Mesendoderm (in vitro differentiated cells): ENCODE data around the gene OR10V1.
A peak's percentile ranks its signal among the peaks of the same experiment; 100 is the strongest.

ENCODE experiments used
- DNase-seq: peaks from one replicate; pipeline ENCODE4 v3.0.0; 2013
- H2AK5ac ChIP-seq: 2 replicates; pipeline ENCODE4 v1.6.1; 2013; ENCODE audit warnings: low read length, inconsistent platforms
- H2BK120ac ChIP-seq: 2 replicates; pipeline ENCODE4 v1.6.1; 2013; ENCODE audit warnings: low read depth, mild to moderate bottlenecking, low read length, moderate library complexity, mixed read lengths
- H2BK15ac ChIP-seq: replicated peaks from 2 replicates; pipeline ENCODE4 v1.6.1; 2013; ENCODE audit warnings: low read depth, mild to moderate bottlenecking, moderate library complexity
- H2BK5ac ChIP-seq: 2 replicates; pipeline ENCODE4 v1.6.1; 2013; ENCODE audit warnings: low read length, inconsistent platforms
- H3K18ac ChIP-seq: 2 replicates; pipeline ENCODE4 v1.6.1; 2013; ENCODE audit warnings: mild to moderate bottlenecking, low read length, mixed read lengths
- H3K23ac ChIP-seq: one replicate; pipeline ENCODE4 v1.6.1; 2013; ENCODE audit warnings: low read length
- H3K27ac ChIP-seq: 2 replicates; pipeline ENCODE4 v1.5.1; 2013; ENCODE audit warnings: low read depth, mild to moderate bottlenecking, inconsistent platforms, low read length, moderate library complexity
- H3K27me3 ChIP-seq: 2 replicates; pipeline ENCODE4 v1.6.1; 2013; ENCODE audit warnings: low read length, control low read depth, mild to moderate bottlenecking, inconsistent platforms; ENCODE audit not compliant: insufficient read depth, poor library complexity
- H3K36me3 ChIP-seq: 2 replicates; pipeline ENCODE4 v1.6.1; 2013; ENCODE audit warnings: low read length, inconsistent platforms; ENCODE audit not compliant: control insufficient read depth, insufficient read depth
- H3K4ac ChIP-seq: one replicate; pipeline ENCODE4 v1.6.1; 2013; ENCODE audit warnings: low read depth, mild to moderate bottlenecking, low read length, moderate library complexity
- H3K4me1 ChIP-seq: 2 replicates; pipeline ENCODE4 v1.6.1; 2013; ENCODE audit warnings: low read depth, low read length, inconsistent platforms; ENCODE audit not compliant: control insufficient read depth
- H3K4me2 ChIP-seq: 2 replicates; pipeline ENCODE4 v1.6.1; 2013; ENCODE audit warnings: low read length
- H3K4me3 ChIP-seq: 2 replicates; pipeline ENCODE4 v1.5.1; 2013; ENCODE audit warnings: mild to moderate bottlenecking, low read length
- H3K56ac ChIP-seq: one replicate; pipeline ENCODE4 v1.6.1; 2013; ENCODE audit warnings: low read length
- H3K79me1 ChIP-seq: 2 replicates; pipeline ENCODE4 v1.6.1; 2013; ENCODE audit warnings: low read length, inconsistent platforms
- H3K79me2 ChIP-seq: 2 replicates; pipeline ENCODE4 v1.6.1; 2013; ENCODE audit warnings: mild to moderate bottlenecking, low read length; ENCODE audit not compliant: control insufficient read depth, insufficient read depth
- H3K9ac ChIP-seq: 2 replicates; pipeline ENCODE4 v1.6.1; 2013; ENCODE audit warnings: low read length, inconsistent platforms
- H4K5ac ChIP-seq: one replicate; pipeline ENCODE4 v1.6.1; 2013; ENCODE audit warnings: low read length
- H4K8ac ChIP-seq: one replicate; pipeline ENCODE4 v1.6.1; 2013; ENCODE audit warnings: low read depth, mild to moderate bottlenecking, control low read depth, low read length, moderate library complexity
- WGBS: extraction: QIAGEN DNeasy Blood & Tissue Kit; methylation state at CpG from one replicate; pipeline ENCODE4 v1.1.7; 2013; ENCODE audit warnings: low lambda C conversion rate, missing lambda C conversion rate; ENCODE audit not compliant: insufficient coverage; ENCODE audit errors: extremely low coverage; 5-methylcytosine and 5-hydroxymethylcytosine counted together

OR10V1 gene

DNA sequence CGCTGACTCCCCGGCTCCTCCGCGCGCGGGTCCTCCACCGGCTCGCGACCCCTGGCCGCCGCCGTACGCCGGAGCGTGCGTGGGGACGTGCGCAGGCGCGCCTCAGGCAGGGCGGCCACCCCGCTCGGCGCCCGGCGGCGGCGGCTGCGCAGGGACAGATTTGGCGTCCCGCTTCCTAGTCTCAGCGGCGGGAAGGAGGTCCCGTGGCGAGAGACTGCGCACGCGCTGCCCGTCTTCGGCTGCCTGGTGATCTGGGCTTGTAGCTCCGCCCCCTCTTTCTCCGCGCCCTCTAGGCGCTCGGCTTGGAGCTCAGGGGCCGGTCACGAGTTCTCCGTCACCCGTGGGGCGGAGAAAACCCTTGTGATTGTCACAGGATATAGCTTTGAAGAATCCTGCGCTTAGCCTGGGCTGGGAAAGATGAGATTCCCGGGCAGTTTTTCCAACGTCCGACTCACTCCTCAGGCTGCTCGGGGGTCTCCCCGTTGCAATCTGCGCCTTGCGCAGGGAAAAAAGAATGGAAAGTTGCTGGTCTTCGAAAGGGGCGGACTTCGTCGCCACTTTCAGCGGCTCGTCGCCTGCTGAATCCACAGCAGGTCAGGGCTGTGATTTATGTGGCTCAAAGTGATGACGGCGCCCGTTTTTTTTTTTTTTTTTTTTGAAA, 44.6 kb downstream of the OR10V1 start, which contains the start of gene PATL1:
PATL1 (minus strand) TSS at position 88 of the 661 bp plus-strand sequence. CDS start 142 bp downstream, outside the sequence.
- no CpG with 5 or more reads among the region's 68 CpGs for WGBS

DNA sequence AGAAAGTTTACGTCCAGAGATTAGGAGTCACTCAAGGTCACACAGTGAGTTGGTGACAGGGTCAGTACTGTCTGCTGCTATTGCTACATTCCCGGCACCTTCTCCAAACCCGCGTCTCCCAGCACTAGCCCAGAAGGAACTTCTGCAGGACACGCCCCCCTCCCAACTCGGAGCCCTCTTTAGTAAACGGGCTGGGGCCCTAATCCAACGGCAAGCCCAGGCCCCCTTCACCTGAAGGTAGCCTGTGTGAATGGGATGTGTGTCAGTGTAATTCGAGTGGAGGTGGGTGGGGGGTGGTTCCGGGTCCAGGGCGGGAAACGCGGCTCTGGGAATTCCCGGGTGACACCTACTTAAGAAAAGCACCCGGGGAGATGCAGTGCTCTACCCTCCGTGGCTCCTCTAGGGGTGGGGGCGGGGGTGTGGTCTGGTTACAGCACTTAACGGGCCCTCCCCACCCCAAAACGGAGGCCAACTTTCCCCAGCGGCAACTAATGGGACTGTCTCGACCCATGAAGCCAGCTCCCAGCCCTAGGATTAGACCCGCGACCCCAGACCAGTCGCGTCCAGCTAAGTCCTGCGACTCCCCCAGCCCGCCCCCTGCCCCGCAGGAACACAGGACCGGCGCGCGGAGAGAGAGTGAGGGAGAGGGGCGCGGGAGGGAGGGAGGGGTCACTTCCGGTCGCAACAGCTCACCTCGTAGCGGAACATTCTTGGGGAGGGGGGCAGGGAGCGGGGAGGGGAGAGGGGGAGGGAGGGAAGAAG, 45.3 kb downstream of the OR10V1 start:
- Histone ChIP-seq H4K8ac (peak overlapping the region; percentile 99), H3K4ac (peak overlapping the region; percentile 94), H3K4me1 (peaks cover 2% of the 10 kb centered on the region), H3K18ac (peak overlapping the region; percentile 97), H3K4me3 (peak overlapping the region; percentile 71), H4K5ac (no peak overlapping the region), H2AK5ac (no peak overlapping the region), H2BK15ac (no peak overlapping the region), H3K36me3 (no peaks in the 10 kb centered on the region), H3K23ac (no peak overlapping the region), H3K79me1 (peaks cover 4% of the 10 kb centered on the region), H3K56ac (peak overlapping the region; percentile 90), H2BK120ac (no peak overlapping the region), H3K79me2 (peaks cover 6% of the 10 kb centered on the region), H3K9ac (peak overlapping the region; percentile 85), H2BK5ac (no peak overlapping the region), H3K4me2 (peak overlapping the region; percentile 51), H3K27ac (peak overlapping the region; percentile 94), H3K27me3 (no peaks in the 10 kb centered on the region)
- DNase-seq = peak; percentile 93
- no CpG with 5 or more reads among the region's 39 CpGs for WGBS

More for the DNA sequence above, 44.6 kb downstream of the OR10V1 start, which contains the start of gene PATL1:
- Histone ChIP-seq H3K27me3 (no peaks in the 10 kb centered on the region), H3K79me2 (peaks cover 6% of the 10 kb centered on the region), H3K56ac (peak within 1 kb of the TSS; percentile 90), H2BK5ac (peak within 1 kb of the TSS; percentile 83), H4K8ac (peak within 1 kb of the TSS; percentile 99), H2BK15ac (no peak within 1 kb of the TSS), H2AK5ac (no peak within 1 kb of the TSS), H3K9ac (peak within 1 kb of the TSS; percentile 95), H3K27ac (peak within 1 kb of the TSS; percentile 100), H3K4me2 (peak within 1 kb of the TSS; percentile 76), H3K4ac (peak within 1 kb of the TSS; percentile 94), H4K5ac (no peak within 1 kb of the TSS), H3K36me3 (no peaks in the 10 kb centered on the region), H2BK120ac (peak within 1 kb of the TSS; percentile 46), H3K18ac (peak within 1 kb of the TSS; percentile 97), H3K23ac (no peak within 1 kb of the TSS), H3K4me3 (peak within 1 kb of the TSS; percentile 88), H3K79me1 (peaks cover 4% of the 10 kb centered on the region), H3K4me1 (peaks cover 2% of the 10 kb centered on the region)
- peak; percentile 98 for DNase-seq

DNA sequence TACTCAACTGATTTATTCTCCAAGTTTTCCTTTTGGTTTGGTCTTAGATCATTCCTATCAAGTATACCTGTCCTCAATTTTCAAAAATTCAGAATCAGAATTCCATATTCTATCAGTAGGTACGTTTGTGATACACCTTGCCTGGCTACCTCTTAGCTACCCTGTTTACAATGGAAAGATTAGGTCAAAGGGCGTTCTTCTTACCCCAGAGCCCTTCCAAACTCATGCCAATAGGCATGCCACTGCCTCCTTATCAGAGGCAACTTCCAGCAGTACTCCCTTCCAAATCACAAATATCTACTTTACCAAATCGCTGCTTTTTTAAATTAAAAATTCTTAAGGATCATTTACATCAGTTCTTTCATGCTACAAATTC, 45.8 kb downstream of the OR10V1 start:
- Histone ChIP-seq H4K8ac (no peak overlapping the region), H2BK120ac (no peak overlapping the region), H3K4me3 (peak overlapping the region; percentile 71), H3K4ac (no peak overlapping the region), H3K4me1 (peaks cover 2% of the 10 kb centered on the region), H4K5ac (no peak overlapping the region), H3K23ac (no peak overlapping the region), H2AK5ac (no peak overlapping the region), H3K27me3 (no peaks in the 10 kb centered on the region), H3K9ac (peak overlapping the region; percentile 85), H2BK5ac (no peak overlapping the region), H3K27ac (no peak overlapping the region), H3K18ac (no peak overlapping the region), H3K4me2 (peak overlapping the region; percentile 58), H3K79me2 (peaks cover 6% of the 10 kb centered on the region), H3K36me3 (no peaks in the 10 kb centered on the region), H3K79me1 (peaks cover 4% of the 10 kb centered on the region), H3K56ac (peak overlapping the region; percentile 90), H2BK15ac (no peak overlapping the region)
- DNase-seq = no peak
- 100% methylated on average over 1 of the region's 3 CpGs for whole genome bisulfite sequencing

DNA sequence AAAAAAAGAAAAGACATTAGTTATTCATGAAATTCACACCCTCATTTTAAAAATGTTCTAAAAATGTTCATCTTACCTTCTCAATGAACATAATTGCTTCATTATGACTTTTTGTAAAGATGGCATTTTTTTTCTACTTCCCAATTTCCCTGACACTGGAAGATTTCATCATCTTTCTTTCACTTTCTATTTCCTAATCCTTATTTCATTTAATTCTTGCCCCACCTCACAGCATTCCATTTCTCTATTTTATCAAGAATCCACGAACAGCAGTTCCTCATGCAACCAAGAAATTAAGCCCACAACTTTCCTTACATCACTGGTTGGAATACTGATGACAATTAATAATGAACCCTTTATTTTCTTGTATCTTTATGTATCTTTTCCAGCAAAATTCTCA, 46.7 kb downstream of the OR10V1 start:
- no peaks in the 10 kb centered on the region for H3K36me3 ChIP-seq
- no peak overlapping the region for H4K5ac ChIP-seq
- DNase-seq = no peak
- no peak overlapping the region for H3K9ac ChIP-seq
- WGBS = 100% methylated on average over 1 of the region's 1 CpG
- no peak overlapping the region for H3K4me2 ChIP-seq
- H3K79me2 ChIP-seq = peaks cover 6% of the 10 kb centered on the region
- no peak overlapping the region for H3K23ac ChIP-seq
- H2BK15ac ChIP-seq = no peak overlapping the region
- no peak overlapping the region for H2BK5ac ChIP-seq
- H3K27ac ChIP-seq = no peak overlapping the region
- H3K18ac ChIP-seq = no peak overlapping the region
- H3K27me3 ChIP-seq = no peaks in the 10 kb centered on the region
- no peak overlapping the region for H4K8ac ChIP-seq
- H3K4me3 ChIP-seq = no peak overlapping the region
- peaks cover 2% of the 10 kb centered on the region for H3K4me1 ChIP-seq
- no peak overlapping the region for H2BK120ac ChIP-seq
- H2AK5ac ChIP-seq = no peak overlapping the region
- peaks cover 4% of the 10 kb centered on the region for H3K79me1 ChIP-seq
- no peak overlapping the region for H3K56ac ChIP-seq
- H3K4ac ChIP-seq = no peak overlapping the region
